Cortex of kidney (tissue), 1 donor: ENCODE measurements around the gene METAP2.

Experiments
- DNase-seq: peaks from one replicate; lab custom pipeline; 2025; lab: John Stamatoyannopoulos, UW

The METAP2 gene

DNA sequence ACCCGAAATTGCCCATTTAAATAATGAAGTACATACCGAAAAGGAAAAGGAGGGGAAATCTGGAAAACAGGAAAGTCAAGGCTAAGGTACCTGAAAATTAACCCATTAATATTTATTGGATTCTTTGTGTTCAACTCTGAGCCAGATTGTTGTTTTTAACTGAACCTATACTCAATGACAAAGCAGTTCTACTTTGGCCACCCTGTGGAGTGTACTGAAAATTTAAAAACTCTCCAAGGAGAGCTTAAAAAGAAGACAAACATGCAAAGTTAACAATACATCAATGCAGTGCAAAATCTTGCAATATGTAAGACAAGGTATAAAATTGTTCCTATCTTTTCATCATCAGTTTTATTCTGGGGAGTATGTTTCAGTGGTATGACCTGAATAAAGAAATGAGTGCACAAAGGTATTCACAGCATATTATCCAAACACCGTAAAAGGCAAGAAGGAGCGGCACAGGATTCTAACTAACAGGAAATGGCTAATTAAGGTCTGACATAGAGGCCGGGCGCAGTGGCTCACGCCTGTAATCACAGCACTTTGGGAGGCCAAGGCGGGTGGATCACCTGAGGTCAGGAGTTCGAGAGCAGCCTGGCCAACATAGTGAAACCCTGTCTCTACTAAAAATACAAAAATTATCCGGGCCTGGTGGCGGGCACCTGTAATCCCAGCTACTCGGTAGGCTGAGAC is 75.6 kb downstream of the METAP2 start:
- no peak for DNase-seq

DNA sequence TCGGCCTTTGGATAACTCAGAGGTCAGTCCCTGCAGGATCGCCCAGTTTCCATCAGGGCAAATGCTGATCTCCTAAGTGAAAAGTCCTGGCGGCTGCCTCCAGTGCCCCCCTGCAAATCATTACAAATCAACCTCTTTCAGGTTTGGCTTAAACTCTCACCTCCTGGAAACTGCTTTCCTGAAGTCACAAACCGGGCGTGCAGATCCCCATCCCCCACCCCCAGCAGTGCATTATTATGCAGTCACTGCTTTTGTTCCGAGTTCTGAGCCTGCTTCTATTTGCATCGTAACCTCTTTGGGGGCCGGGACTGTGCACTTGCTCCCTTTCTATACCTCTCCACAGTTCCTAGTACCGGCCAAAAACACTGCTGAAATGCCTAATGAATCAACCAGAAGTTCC is 77.4 kb downstream of the METAP2 start, which contains the start of gene USP44:
Gene USP44 (minus strand): TSS at position 172 of the 400 bp plus-strand sequence. CDS start 17,220 bp downstream, outside the sequence.
- no peak for DNase-seq

DNA sequence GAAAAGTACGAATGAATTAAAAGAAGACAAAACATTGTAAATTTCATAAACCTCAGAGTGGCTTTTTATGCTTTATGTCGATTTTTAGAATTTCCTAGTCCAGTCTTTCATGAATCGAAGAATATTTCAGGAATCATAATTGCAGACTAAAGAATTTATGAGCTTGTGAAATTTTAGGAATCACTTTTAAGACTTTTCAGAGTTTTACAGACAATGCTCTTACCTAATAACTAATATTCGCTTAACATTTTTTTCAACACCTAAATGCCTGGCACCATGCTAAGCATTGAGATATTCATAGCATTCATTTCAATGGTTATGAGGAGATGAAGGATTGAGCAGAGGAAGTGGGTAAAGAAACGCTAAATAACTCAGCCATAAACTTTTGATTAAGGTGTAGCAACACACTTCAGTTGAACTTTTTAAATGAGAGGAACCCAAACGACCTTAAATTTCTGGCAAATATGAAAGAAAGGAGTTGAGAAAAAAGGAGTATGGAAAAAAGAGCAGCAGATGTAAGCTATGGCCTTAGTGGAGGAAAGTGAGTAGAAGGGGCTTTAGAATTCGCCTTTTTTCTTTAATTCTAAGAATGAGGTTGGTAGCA is 78.1 kb downstream of the METAP2 start:
- DNase-seq, result no peak

DNA sequence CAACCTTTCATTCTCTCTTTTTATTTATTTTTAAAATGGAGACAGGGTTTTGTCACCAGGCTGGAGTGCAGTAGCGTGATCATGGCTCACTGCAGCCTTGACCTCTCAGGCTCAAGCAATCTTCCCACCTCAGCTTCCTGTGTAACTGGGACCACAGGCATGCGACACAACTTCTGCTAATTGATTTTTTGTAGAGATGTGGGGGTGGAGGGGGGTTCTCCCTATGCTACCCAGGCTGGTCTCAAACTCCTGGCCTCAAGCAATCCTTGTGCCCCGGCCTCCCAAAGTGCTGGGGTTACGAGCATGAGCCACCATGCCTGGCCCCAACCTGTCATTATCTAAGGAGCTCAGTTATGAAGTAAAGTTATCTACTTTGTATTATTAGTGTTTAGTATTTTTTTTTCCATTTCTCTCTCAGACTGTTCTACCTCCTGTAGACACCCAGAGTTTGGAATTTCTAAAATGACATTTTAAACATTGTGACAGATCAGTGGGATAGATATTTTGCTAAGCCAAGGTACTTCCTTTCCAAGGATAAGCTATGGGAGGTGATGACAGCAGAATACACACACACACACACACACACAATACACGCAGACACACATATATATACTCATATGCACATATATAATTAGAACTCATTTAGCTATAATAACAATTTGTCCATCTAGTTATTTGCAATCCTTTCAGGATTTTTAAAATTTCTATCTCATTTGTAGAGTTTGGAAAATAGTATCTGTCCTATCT is 79.4 kb downstream of the METAP2 start:
- DNase-seq, result no peak

DNA sequence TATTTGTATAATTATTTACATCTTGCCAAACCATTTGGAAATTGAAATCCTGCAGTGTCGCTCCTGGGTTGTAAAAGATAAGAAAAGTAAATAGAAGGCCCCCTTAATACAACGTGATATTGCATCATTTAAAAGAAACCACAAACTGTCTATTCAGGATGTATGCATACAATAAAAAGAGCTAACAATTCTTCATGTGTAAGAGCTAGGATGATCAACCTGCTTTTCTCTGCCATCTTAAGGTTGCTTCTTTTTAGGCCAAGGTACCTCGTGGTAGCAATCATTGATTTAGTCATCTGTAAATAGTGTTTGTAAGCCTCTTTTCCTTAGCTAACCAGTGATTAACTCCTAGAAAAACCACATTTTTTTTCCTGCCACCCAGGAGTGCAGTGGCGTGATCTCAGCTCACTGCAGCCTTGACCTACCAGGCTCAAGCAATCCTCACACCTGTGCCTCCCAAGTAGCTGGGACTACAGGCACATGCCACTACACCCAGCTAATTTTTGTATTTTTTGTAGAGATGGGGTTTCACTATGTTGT is 80.7 kb downstream of the METAP2 start:
- DNase-seq, result no peak

DNA sequence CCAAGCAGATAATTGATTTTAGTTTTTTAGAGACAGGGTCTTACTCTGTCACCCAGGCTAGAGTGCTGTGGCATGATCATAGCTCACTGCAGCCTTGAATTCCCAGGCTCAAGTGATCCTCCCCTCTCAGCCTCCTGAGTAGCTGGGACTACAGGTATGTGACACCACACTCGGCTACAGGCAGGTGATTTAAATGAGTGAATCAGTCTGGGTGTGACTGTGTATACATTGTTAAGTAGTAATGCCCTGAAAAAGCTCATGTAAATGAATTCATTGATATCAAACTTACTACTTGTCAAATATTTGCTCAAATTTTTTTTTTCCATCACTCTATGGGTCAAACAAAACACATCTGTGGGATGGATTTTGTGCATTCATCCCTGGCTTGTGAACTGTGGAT is 83.7 kb downstream of the METAP2 start:
- no peak for DNase-seq
